KBM-7 (cell line): ENCODE measurements around the gene SPDYE6.

ENCODE experiments used
- DNase-seq: peaks from one replicate; pipeline ENCODE4 v3.0.0-alpha.2; 2015
- in situ Hi-C: fragments of 300-500 bp; cut with MboI; formaldehyde crosslinking; loops from 2 replicates; pipeline ENCODE4 v1.14.3; 2020; ENCODE audit warnings: low sequenced_read_pairs, low pct_unique_long_range_greater_than_20kb, mixed read lengths

Gene SPDYE6

DNA sequence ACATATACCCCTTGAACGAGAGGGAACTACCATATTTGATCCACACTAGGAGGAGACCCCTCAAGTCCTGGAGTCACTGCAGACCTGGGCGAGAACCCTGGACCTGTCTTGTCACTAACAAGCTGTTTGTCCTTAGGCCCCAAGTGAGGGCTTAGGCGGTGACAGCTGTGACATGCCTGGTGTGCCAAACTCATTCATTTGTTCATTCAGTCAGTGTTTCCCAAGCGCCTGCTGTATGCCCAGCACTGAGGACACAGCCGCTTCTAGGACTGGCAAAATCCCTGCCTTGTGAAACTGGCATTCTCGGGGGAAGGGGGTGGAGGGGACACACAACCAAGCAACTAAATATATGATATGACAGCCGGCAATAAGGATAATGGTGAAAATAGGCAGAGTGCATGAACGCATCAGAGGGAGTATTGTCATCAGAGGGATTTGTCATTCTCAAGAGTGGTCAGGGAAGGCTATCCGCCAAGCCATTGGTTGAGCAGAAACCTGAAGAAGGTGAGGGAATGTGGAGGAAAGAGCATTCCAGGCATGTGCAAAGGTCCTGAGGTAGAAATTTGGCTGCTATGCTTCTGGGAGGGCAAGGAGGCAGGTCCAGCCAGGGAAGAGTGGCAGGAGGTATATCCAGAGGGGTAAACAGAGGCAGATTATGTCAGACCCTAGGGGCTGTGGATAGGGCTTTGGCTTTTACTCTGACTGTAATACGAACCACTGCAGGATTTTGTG lies 58.6 kb downstream of the SPDYE6 start:
- in situ Hi-C loops, result no loop called here
- no peak for DNase-seq

DNA sequence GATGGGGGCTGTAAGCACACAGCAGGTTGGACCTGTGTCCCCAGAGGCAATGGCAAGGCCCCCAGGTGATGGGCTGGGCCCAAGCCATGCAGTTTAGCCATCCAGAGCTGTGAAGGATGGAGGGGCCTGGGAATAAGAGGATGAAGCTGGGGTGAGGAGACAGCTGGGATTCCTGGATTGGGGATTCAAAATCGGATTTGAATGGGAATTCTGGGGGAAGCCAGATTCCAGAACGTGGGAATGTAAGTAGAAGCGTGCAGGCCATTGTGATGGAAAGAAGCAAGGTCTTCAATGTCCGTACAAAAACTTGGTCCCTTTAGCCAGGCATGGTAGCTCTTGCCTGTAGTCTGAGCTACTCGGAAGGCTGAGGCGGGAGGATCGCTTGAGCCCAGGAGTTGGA lies 59.7 kb downstream of the SPDYE6 start:
- in situ Hi-C loops, result no loop called here

DNA sequence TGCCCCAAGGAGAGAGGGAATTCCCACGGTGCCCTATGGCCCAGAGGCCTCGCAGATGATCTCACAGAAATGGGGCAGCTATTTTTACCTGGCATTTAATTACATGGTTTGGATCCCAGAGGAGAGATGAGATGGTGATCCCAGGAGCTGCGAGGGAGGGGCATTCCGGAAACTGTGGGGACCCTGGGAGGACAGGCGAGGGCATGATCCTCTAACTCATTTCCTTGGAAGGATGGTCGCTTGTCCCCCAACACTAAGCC lies 60.1 kb downstream of the SPDYE6 start:
- no peak for DNase-seq
- in situ Hi-C loops, result no loop called here

More for the DNA sequence above, 59.7 kb downstream of the SPDYE6 start:
- no peak for DNase-seq
